ENCODE results near the gene PI16.

The PI16 gene

DNA sequence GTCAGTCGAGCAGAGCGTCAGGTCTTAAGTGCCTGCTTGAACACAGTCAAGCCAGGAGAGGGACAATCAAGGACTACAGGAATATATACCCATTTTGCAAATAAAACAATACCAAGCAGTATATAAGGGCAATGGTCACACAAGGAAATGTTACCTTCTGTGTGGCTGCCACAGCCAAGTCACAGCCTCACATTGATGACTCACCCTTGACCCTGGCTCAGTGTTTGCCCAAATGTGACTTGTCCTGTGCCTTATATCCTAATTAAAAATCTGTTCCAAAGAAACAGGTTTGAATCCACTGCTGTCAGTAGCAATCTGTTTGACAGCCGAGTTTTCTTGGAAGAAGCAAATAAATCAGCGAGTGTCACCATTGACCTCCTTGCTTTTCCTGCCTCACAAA, 34.5 kb upstream of the PI16 start:
- ChIA-PET CTCF (no interaction called here), POLR2A (no interaction called here)
- peaks cover 0 to 1% (median 0%) of the 10 kb centered on the region in 5 experiments for H3K27me3 ChIP-seq (replicated peaks in 2 of 5; ENCODE audit: control insufficient read depth in 4 of 5, insufficient read depth in 5 of 5, low read length in 4 of 5)
- no peaks in the 10 kb centered on the region for H3K9me3 ChIP-seq (ENCODE audit: control extremely low read depth in 1 of 5, control insufficient read depth in 4 of 5, insufficient read depth in 2 of 5, low read depth in 1 of 5, low read length in 4 of 5)
- WGBS (ENCODE audit: insufficient coverage) = 100% methylated on average over 4 of the region's 4 CpGs
- no peak for DNase-seq
- H3K36me3 ChIP-seq (ENCODE audit: control insufficient read depth in 4 of 4, insufficient read depth in 4 of 4, low read length in 3 of 4) = peaks cover 7 to 70% (median 29%) of the 10 kb centered on the region in 4 experiments
- no peak overlapping the region for H3K4me3 ChIP-seq (ENCODE audit: control insufficient read depth in 1 of 7, extremely low read depth in 1 of 7, insufficient read depth in 4 of 7, low read depth in 2 of 7, low read length in 6 of 7)
- H3K27ac ChIP-seq (ENCODE audit: insufficient read depth in 1 of 2, low read depth in 1 of 2, low read length in 2 of 2, poor library complexity in 1 of 2, severe bottlenecking in 2 of 2) = no peak overlapping the region
- peaks cover 0 to 6% (median 0%) of the 10 kb centered on the region in 4 experiments for H3K4me1 ChIP-seq (ENCODE audit: control extremely low read depth in 1 of 4, control insufficient read depth in 4 of 4, insufficient read depth in 4 of 4, low read length in 3 of 4)

DNA sequence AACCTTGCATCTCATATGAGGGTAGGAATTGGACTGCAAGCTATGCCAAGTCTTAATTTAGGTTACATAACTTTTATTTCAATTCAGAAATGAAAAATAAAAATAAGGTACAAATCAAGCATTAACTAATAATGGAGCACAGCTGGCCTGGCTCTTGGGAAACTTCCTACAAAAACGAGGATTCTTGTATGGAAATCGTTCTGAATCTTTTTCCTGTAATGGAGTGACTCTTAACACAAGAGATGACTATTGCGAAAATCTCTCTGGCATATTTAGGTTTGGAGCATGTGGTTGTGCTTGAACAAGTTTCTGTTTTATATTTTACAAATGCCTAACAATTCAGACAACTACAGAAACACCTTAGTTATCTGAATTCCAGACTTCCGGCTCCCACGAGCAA, 34.0 kb upstream of the PI16 start:
- peaks cover 7 to 72% (median 28%) of the 10 kb centered on the region in 4 experiments for H3K36me3 ChIP-seq (ENCODE audit: control insufficient read depth in 4 of 4, insufficient read depth in 4 of 4, low read length in 3 of 4)
- peaks cover 0 to 5% (median 0%) of the 10 kb centered on the region in 4 experiments for H3K4me1 ChIP-seq (ENCODE audit: control extremely low read depth in 1 of 4, control insufficient read depth in 4 of 4, insufficient read depth in 4 of 4, low read length in 3 of 4)
- 94% methylated on average over 2 of the region's 5 CpGs for WGBS (ENCODE audit: insufficient coverage)
- POLR2A ChIA-PET = no interaction called here
- H3K27me3 ChIP-seq (replicated peaks in 2 of 5; ENCODE audit: control insufficient read depth in 4 of 5, insufficient read depth in 5 of 5, low read length in 4 of 5) = peaks cover 0 to 1% (median 0%) of the 10 kb centered on the region in 5 experiments
- H3K4me3 ChIP-seq (ENCODE audit: control insufficient read depth in 1 of 7, extremely low read depth in 1 of 7, insufficient read depth in 4 of 7, low read depth in 2 of 7, low read length in 6 of 7) = no peak overlapping the region
- H3K27ac ChIP-seq (ENCODE audit: insufficient read depth in 1 of 2, low read depth in 1 of 2, low read length in 2 of 2, poor library complexity in 1 of 2, severe bottlenecking in 2 of 2) = no peak overlapping the region
- CTCF ChIA-PET = no interaction called here
- DNase-seq = no peak
- no peaks in the 10 kb centered on the region for H3K9me3 ChIP-seq (ENCODE audit: control extremely low read depth in 1 of 5, control insufficient read depth in 4 of 5, insufficient read depth in 2 of 5, low read depth in 1 of 5, low read length in 4 of 5)

DNA sequence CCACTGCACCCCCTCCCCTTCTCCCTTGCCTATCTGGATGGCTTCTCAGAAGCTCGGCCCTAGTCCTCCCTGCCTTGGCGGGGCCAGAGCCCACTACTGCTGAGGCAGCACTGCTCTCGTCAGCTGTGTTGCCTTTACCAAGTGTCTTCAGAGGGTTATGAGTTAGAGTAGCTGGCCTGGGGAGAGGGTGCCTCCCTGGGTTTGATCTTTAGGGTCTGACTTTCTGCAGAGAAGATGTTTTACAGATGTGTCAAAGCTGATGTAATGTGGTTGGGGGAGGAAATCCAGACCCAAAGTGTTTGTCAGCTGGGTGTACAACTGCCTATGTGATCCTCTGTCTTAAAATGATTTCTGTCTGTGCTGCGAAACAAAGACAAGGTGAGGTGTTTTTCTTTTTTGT, 30.4 kb upstream of the PI16 start:
- Histone ChIP-seq H3K27me3 (replicated peaks in 2 of 5; ENCODE audit: control insufficient read depth in 4 of 5, insufficient read depth in 5 of 5, low read length in 4 of 5) (peaks cover 0 to under 1% (median 0%) of the 10 kb centered on the region in 5 experiments), H3K36me3 (ENCODE audit: control insufficient read depth in 4 of 4, insufficient read depth in 4 of 4, low read length in 3 of 4) (peaks cover 3 to 47% (median 12%) of the 10 kb centered on the region in 4 experiments), H3K9me3 (ENCODE audit: control extremely low read depth in 1 of 5, control insufficient read depth in 4 of 5, insufficient read depth in 2 of 5, low read depth in 1 of 5, low read length in 4 of 5) (no peaks in the 10 kb centered on the region), H3K27ac (ENCODE audit: insufficient read depth in 1 of 2, low read depth in 1 of 2, low read length in 2 of 2, poor library complexity in 1 of 2, severe bottlenecking in 2 of 2) (no peak overlapping the region), H3K4me1 (ENCODE audit: control extremely low read depth in 1 of 4, control insufficient read depth in 4 of 4, insufficient read depth in 4 of 4, low read length in 3 of 4) (no peaks in the 10 kb centered on the region), H3K4me3 (ENCODE audit: control insufficient read depth in 1 of 7, extremely low read depth in 1 of 7, insufficient read depth in 4 of 7, low read depth in 2 of 7, low read length in 6 of 7) (no peak overlapping the region)
- WGBS (ENCODE audit: insufficient coverage) = 100% methylated on average over 4 of the region's 4 CpGs
- CTCF ChIA-PET = no interaction called here
- POLR2A ChIA-PET = interaction anchor here (0.6 kb wide), 1 partner anchor 31 kb away, joined by 4 read pairs; no protein-coding TSS in a partner anchor
- DNase-seq = no peak

DNA sequence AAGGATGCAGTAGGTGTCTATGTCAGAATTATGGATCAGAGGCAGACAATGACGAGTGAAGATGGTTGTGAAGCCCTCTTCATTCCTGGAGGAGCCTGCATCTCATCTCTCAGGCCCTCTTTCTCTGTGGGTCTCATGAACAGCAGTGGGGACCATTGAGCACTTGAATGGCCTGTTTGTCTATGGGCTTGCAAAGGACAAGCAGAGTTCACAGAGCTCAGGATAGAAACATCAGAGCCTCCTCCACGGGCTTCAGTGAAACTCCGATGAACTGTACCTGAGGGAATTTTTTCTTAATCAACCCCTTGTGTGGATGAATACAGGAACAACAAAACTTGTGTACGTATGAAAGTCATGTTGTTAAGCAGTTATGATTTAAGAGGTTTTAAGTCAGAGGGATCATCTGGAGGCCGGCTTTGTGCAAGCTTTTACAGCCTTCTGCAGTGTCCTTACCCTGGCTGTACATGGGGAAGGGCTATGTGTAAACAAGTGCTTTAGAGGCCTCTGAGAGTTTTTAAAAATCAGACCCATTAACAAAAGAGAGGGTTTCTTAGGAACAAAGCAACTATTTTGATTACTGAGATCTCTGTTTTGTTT, 29.7 kb upstream of the PI16 start:
- Histone ChIP-seq H3K27me3 (replicated peaks in 2 of 5; ENCODE audit: control insufficient read depth in 4 of 5, insufficient read depth in 5 of 5, low read length in 4 of 5) (peaks cover 0 to 2% (median 0%) of the 10 kb centered on the region in 5 experiments), H3K9me3 (ENCODE audit: control extremely low read depth in 1 of 5, control insufficient read depth in 4 of 5, insufficient read depth in 2 of 5, low read depth in 1 of 5, low read length in 4 of 5) (no peaks in the 10 kb centered on the region), H3K4me3 (ENCODE audit: control insufficient read depth in 1 of 7, extremely low read depth in 1 of 7, insufficient read depth in 4 of 7, low read depth in 2 of 7, low read length in 6 of 7) (no peak overlapping the region), H3K36me3 (ENCODE audit: control insufficient read depth in 4 of 4, insufficient read depth in 4 of 4, low read length in 3 of 4) (peaks cover 3 to 39% (median 11%) of the 10 kb centered on the region in 4 experiments), H3K27ac (ENCODE audit: insufficient read depth in 1 of 2, low read depth in 1 of 2, low read length in 2 of 2, poor library complexity in 1 of 2, severe bottlenecking in 2 of 2) (no peak overlapping the region), H3K4me1 (ENCODE audit: control extremely low read depth in 1 of 4, control insufficient read depth in 4 of 4, insufficient read depth in 4 of 4, low read length in 3 of 4) (no peaks in the 10 kb centered on the region)
- 96% methylated on average over 5 of the region's 5 CpGs for WGBS (ENCODE audit: insufficient coverage)
- DNase-seq = no peak
- POLR2A ChIA-PET = no interaction called here
- CTCF ChIA-PET = interaction anchor here (1.0 kb wide), 1 partner anchor 29 kb away, joined by 3 read pairs; no protein-coding TSS in a partner anchor

GRCh38 chr6:36925809-36926208, 28.7 kb upstream of the PI16 start:
- 93% methylated on average over 2 of the region's 4 CpGs for WGBS (ENCODE audit: insufficient coverage)
- CTCF ChIA-PET = interaction anchor here (1.0 kb wide), 1 partner anchor 28 kb away, joined by 3 read pairs; no protein-coding TSS in a partner anchor

GRCh38 chr6:36926708-36927513, 27.6 kb upstream of the PI16 start:
- CTCF ChIA-PET = interaction anchor here (1.3 kb wide), 1 partner anchor 13 kb away, joined by 3 read pairs; no protein-coding TSS in a partner anchor
- H3K4me3 ChIP-seq (ENCODE audit: control insufficient read depth in 1 of 7, extremely low read depth in 1 of 7, insufficient read depth in 4 of 7, low read depth in 2 of 7, low read length in 6 of 7) = no peak overlapping the region
- no peak for DNase-seq
- peaks cover 0 to 31% (median 7%) of the 10 kb centered on the region in 4 experiments for H3K36me3 ChIP-seq (ENCODE audit: control insufficient read depth in 4 of 4, insufficient read depth in 4 of 4, low read length in 3 of 4)
- WGBS (ENCODE audit: insufficient coverage) = 100% methylated on average over 5 of the region's 10 CpGs
- no peaks in the 10 kb centered on the region for H3K9me3 ChIP-seq (ENCODE audit: control extremely low read depth in 1 of 5, control insufficient read depth in 4 of 5, insufficient read depth in 2 of 5, low read depth in 1 of 5, low read length in 4 of 5)
- POLR2A ChIA-PET = no interaction called here
- no peak overlapping the region for H3K27ac ChIP-seq (ENCODE audit: insufficient read depth in 1 of 2, low read depth in 1 of 2, low read length in 2 of 2, poor library complexity in 1 of 2, severe bottlenecking in 2 of 2)
- no peaks in the 10 kb centered on the region for H3K4me1 ChIP-seq (ENCODE audit: control extremely low read depth in 1 of 4, control insufficient read depth in 4 of 4, insufficient read depth in 4 of 4, low read length in 3 of 4)
- H3K27me3 ChIP-seq (replicated peaks in 2 of 5; ENCODE audit: control insufficient read depth in 4 of 5, insufficient read depth in 5 of 5, low read length in 4 of 5) = peaks cover 0 to 10% (median 3%) of the 10 kb centered on the region in 5 experiments

More at GRCh38 chr6:36925809-36926208, 28.7 kb upstream of the PI16 start:
- POLR2A ChIA-PET = no interaction called here
- DNase-seq = no peak
- Histone ChIP-seq H3K9me3 (ENCODE audit: control extremely low read depth in 1 of 5, control insufficient read depth in 4 of 5, insufficient read depth in 2 of 5, low read depth in 1 of 5, low read length in 4 of 5) (no peaks in the 10 kb centered on the region), H3K27me3 (replicated peaks in 2 of 5; ENCODE audit: control insufficient read depth in 4 of 5, insufficient read depth in 5 of 5, low read length in 4 of 5) (peaks cover 0 to 9% (median 3%) of the 10 kb centered on the region in 5 experiments), H3K27ac (ENCODE audit: insufficient read depth in 1 of 2, low read depth in 1 of 2, low read length in 2 of 2, poor library complexity in 1 of 2, severe bottlenecking in 2 of 2) (no peak overlapping the region), H3K4me3 (ENCODE audit: control insufficient read depth in 1 of 7, extremely low read depth in 1 of 7, insufficient read depth in 4 of 7, low read depth in 2 of 7, low read length in 6 of 7) (no peak overlapping the region), H3K4me1 (ENCODE audit: control extremely low read depth in 1 of 4, control insufficient read depth in 4 of 4, insufficient read depth in 4 of 4, low read length in 3 of 4) (no peaks in the 10 kb centered on the region), H3K36me3 (ENCODE audit: control insufficient read depth in 4 of 4, insufficient read depth in 4 of 4, low read length in 3 of 4) (peaks cover 0 to 35% (median 9%) of the 10 kb centered on the region in 4 experiments)
